Kidney (tissue), 14 donors: Measurements from ENCODE around the gene INPP5D. TPM values are rescaled to one million over a fixed set of nuclear protein-coding genes. Genes with fewer than 3 reads are reported as not detected.

Source experiments
- DNase-seq, 5 donors: peaks; one replicate each; pipeline ENCODE4 v3.0.0-alpha.2; 2013 to 2020
- FAIRE-seq: peaks from 2 replicates; lab custom pipeline; 2012; peaks lifted over from hg19 to GRCh38; lab: Jason Lieb, UNC
- H3K27ac ChIP-seq, 2 donors: one replicate each; pipeline ENCODE4 v1.7.0; 2013; ENCODE audit warnings: low read depth in 2 of 2, low read length in 2 of 2, inconsistent platforms in 1 of 2
- H3K27me3 ChIP-seq: one replicate; pipeline ENCODE4 v1.7.1; 2013; ENCODE audit warnings: low read length, inconsistent platforms; ENCODE audit not compliant: control insufficient read depth, insufficient read depth
- H3K36me3 ChIP-seq, 3 donors: one replicate each; pipeline versions ENCODE4 v1.7.0 to v1.7.1; 2013; ENCODE audit warnings: low read length in 3 of 3, control low read depth in 1 of 3, inconsistent platforms in 1 of 3; ENCODE audit not compliant: insufficient read depth in 3 of 3, control insufficient read depth in 2 of 3
- H3K4me1 ChIP-seq, 3 donors: one replicate each; pipeline versions ENCODE4 v1.7.0 to v1.7.1; 2013; ENCODE audit warnings: low read length in 3 of 3, inconsistent platforms in 1 of 3, low read depth in 1 of 3; ENCODE audit not compliant: control insufficient read depth in 2 of 3, insufficient read depth in 2 of 3
- H3K4me3 ChIP-seq, 3 donors: one replicate each; pipeline versions ENCODE4 v1.7.0 to v1.8.1; 2013; ENCODE audit warnings: low read length in 3 of 3, control low read depth in 1 of 3, inconsistent platforms in 1 of 3
- H3K9ac ChIP-seq, 3 donors: one replicate each; pipeline versions ENCODE4 v1.7.0 to v1.7.1; 2013; ENCODE audit warnings: low read length in 3 of 3, control low read depth in 1 of 3, inconsistent platforms in 1 of 3
- H3K9me3 ChIP-seq, 3 donors: one replicate each; pipeline versions ENCODE4 v1.7.0 to v1.7.1; 2013; ENCODE audit warnings: low read length in 3 of 3, control low read depth in 1 of 3, inconsistent platforms in 1 of 3; ENCODE audit not compliant: control insufficient read depth in 2 of 3, insufficient read depth in 1 of 3
- intact Hi-C: fragments of 100-400 bp; cut with DNase I; formaldehyde crosslinking; loops from one replicate; pipeline ENCODE4 v1.11.1; 2022
- polyA plus RNA-seq: library from polyadenylated mRNA; stranded (reverse); fragments of 350-450 nt; fragmentation: Illumina TruSeq; extraction: RNeasy Lipid Tissue Mini Kit (QIAGEN cat#74804); gene quantifications from one replicate; pipeline ENCODE4 v1.2.3, GENCODE V29; 2014; ENCODE audit warnings: low read depth, low replicate concordance; ENCODE audit not compliant: insufficient read depth
- total RNA-seq: library from RNA; stranded (reverse); fragmentation: NEBNext Ultra II Directional; extraction: Animal tissue kit (Norgen Biotek cat#: 25700); gene quantifications from one replicate; pipeline ENCODE4 v1.2.1, GENCODE V29; 2021
- TF ChIP-seq, protein P1 (sequence below): IDR thresholded peaks from 3 replicates; pipeline ENCODE4 v1.5.1; 2012; ENCODE audit warnings: mild to moderate bottlenecking, moderate library complexity, borderline replicate concordance; ENCODE audit not compliant: insufficient read depth; ENCODE audit errors: extremely low read depth
- donor health status: control.
- donor health status: control.
- donor health status: control.
- donor health status: control.
- donor health status: control.
- donor health status: DM: yes; HTN: yes; CAD: no.
- donor health status: Normal renal cell carcinoma (clear cell type).

INPP5D gene
- total and polyA plus RNA-seq, 2 donors from 2014 or later, result 2.6 to 29.6 TPM

DNA sequence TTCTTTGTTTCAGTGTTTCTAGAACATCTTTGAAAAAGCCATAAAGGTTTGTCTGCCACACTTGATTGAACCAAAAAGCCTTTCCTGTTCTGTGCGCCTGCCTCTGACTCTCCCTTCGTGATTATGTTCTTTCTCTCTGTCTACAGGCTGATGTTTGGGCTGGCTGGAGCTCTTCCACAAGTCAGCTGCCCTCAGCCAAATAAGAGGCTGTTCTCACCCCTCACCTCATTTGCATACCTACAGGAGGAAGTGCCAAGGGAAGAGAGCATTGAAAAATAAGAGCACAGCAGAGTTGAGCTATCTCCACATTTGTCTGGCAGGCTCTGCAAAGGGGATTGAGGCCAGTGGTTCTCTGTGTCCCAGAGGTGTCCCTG lies 15.8 kb downstream of the INPP5D start:
- peak overlapping the region in 1 of 2 donors; percentile 54 for H3K27ac ChIP-seq
- no peak for FAIRE-seq

DNA sequence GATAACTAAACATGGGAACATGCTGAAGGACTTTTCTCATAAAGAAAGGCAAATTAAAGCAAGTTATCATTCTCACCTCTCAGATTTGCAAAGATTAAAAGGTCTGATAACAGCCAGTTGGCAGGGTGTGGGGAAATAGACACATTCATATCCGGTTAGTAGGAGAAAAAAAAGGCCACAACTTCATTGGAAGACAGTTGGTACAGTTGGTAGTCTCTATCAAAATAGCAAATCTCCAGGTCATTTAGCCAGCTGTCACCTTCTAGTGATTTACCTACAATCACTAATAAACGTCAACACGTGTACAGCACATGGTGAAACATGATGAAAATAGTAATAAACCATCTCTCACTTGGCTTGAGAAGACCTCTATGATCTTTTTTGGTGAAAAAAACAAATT lies 16.6 kb downstream of the INPP5D start:
- Histone ChIP-seq H3K4me3 (no peak overlapping the region), H3K36me3 (no peaks in the 10 kb centered on the region), H3K27me3 (no peaks in the 10 kb centered on the region), H3K4me1 (peaks cover 0 to 12% (median 0%) of the 10 kb centered on the region in 3 donors), H3K9ac (no peak overlapping the region), H3K9me3 (peaks cover 0 to 3% (median 2%) of the 10 kb centered on the region in 3 donors), H3K27ac (no peak overlapping the region)
- intact Hi-C loops, result no loop called here
- no peak for FAIRE-seq
- DNase-seq, result no peak
- TF ChIP-seq, protein P1, sequence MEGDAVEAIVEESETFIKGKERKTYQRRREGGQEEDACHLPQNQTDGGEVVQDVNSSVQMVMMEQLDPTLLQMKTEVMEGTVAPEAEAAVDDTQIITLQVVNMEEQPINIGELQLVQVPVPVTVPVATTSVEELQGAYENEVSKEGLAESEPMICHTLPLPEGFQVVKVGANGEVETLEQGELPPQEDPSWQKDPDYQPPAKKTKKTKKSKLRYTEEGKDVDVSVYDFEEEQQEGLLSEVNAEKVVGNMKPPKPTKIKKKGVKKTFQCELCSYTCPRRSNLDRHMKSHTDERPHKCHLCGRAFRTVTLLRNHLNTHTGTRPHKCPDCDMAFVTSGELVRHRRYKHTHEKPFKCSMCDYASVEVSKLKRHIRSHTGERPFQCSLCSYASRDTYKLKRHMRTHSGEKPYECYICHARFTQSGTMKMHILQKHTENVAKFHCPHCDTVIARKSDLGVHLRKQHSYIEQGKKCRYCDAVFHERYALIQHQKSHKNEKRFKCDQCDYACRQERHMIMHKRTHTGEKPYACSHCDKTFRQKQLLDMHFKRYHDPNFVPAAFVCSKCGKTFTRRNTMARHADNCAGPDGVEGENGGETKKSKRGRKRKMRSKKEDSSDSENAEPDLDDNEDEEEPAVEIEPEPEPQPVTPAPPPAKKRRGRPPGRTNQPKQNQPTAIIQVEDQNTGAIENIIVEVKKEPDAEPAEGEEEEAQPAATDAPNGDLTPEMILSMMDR, result no peak

More for the DNA sequence above, 15.8 kb downstream of the INPP5D start:
- no peak overlapping the region for H3K9ac ChIP-seq
- peaks cover 0 to 12% (median 0%) of the 10 kb centered on the region in 3 donors for H3K4me1 ChIP-seq
- DNase-seq, result peak in 1 of 5 donors; percentile 19
- intact Hi-C loops, result no loop called here
- H3K4me3 ChIP-seq, result no peak overlapping the region
- peaks cover 0 to 3% (median 2%) of the 10 kb centered on the region in 3 donors for H3K9me3 ChIP-seq
- no peaks in the 10 kb centered on the region for H3K36me3 ChIP-seq
- TF ChIP-seq, protein P1, result no peak
- H3K27me3 ChIP-seq, result no peaks in the 10 kb centered on the region

DNA sequence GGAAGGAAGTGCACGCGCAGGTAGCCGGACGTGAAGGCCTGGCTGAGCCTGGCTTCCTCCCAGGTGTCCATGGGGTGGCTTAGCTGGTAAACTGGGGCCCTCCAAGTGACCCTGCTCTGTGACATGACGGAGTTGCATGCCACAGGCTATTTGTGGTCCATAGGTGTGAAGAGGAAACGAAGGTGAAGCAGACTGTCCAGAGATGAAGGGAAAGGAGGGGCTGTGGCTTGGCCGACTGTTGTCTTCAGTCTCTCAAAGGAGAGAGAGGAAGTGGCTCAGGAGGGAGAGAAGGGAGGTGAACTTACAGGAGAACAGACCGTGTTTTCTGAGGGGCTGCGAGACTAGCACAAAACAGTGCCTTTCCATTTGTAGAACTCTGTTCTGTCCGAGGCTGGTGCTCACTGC lies 19.3 kb downstream of the INPP5D start:
- Histone ChIP-seq H3K9me3 (no peaks in the 10 kb centered on the region), H3K36me3 (no peaks in the 10 kb centered on the region), H3K4me1 (peaks cover 0 to 23% (median 4%) of the 10 kb centered on the region in 3 donors), H3K27me3 (no peaks in the 10 kb centered on the region), H3K9ac (no peak overlapping the region), H3K27ac (peak overlapping the region in 1 of 2 donors; percentile 14), H3K4me3 (no peak overlapping the region)
- intact Hi-C loops, result no loop called here
- TF ChIP-seq, protein P1, result no peak
- FAIRE-seq, result no peak
- peak in 1 of 5 donors; percentile 15 for DNase-seq
